NK-92 (cell line): ENCODE data around the gene BIN1.
"Not testable (repeated sequence)": the region's sequence is repeated elsewhere in the genome, so short reads cannot be mapped to it uniquely, and the experiment has no call there.

Experiments used
- DNase-seq: peaks from one replicate; lab custom pipeline; 2025; ENCODE audit not compliant: unreplicated experiment; lab: John Stamatoyannopoulos, UW

BIN1 gene

DNA sequence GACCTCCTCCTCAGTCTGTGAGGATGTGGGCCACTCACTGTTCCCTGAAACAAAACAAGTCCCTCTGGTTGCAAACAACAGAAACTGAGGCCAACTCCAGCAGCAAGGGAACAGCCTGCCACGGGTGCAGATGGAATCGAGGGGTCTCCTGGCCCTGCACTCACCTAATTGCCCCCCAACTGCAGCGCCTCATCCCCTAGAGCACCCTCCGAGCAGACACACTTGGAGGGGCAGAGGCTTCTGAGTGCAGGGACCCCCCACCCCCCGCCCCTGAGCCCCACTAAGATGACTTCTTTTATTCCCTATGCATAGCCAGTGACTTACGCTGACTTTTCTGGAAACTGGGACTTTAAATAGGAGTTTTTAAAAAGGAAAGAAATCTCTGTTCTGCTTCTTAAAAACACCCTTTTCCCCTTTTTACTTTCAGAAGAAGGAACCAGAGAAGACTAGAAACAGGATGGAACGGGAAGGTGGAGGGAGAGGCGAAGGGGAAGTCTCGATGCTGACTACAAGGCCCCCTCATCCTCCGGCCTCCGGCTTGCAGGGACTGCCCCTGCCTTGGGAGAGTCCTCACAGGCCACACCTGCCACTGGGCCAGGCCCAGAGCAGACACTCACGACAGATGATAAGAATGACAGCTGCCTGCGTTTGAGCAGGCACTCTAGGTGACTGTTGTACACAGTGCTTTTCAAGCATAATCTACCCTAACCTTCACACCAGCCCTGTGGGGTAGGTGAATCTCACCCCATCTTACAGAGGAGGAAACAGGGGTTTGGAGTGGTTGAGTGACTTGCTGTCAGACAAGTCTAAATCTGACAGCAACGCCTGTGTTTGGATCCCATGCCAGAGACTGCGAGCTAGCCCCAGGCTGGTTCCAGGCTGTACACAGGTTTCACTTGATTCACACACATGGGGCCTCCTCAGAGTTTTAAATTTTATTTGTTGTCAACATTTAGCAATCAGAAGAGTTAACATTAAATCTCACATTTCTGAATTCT is 28.2 kb upstream of the BIN1 start:
- DNase-seq = no peak

DNA sequence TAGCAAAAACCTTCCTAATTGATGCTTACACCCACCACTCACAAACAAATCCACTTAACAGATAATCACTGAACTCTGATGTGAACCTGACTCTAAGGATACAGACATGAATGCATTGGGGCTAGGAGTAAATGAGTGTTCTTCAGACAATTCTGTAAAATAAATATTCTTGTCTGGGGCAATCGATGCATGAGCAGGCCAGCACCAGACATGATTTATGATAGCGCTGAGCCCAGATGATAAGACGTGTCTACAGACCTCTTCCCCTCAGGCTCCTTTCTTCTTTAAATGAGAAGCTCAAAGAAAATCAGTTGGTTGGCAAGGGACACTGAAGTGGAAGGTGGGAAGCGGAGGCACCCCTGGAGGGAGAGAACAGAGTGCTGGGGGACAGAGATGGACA is 27.3 kb upstream of the BIN1 start:
- no peak for DNase-seq

DNA sequence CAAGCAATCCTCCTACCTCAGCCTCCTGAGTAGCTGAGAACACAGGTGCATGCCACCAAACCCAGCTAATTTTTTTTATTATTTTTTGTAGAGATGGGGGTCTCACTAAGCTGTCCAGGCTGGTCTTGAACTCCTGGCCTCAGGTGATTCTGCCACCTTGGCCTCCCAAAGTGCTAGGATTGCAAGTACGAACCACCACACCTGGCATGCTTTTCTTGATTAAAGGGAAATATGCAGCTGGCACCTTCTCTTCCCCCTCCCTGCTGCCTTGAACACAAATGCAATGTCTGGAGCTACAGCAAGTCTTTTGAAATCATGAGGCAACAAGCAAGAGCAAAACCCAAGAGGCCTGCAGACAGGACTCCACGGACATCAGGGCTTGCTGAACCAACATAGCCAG is 26.8 kb upstream of the BIN1 start:
- DNase-seq = no peak

DNA sequence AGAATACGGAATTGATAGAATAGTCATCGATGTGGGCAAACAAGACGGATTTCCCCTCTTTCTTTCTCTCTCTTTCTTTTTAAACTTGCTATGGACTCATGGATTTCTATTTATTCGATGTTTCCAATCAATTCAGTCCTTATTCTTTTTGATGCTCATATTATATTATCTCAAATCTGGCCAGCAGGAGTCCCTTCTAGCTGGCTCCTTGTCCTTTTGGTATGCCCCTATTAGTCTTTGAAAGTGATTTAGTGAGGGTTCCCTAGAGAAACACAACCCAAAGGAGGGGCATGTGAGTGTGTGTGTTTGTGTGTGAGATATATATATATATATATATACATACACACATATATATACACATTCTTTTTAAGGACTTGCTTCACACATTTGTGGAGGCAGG is 23.5 kb upstream of the BIN1 start:
- no peak for DNase-seq

DNA sequence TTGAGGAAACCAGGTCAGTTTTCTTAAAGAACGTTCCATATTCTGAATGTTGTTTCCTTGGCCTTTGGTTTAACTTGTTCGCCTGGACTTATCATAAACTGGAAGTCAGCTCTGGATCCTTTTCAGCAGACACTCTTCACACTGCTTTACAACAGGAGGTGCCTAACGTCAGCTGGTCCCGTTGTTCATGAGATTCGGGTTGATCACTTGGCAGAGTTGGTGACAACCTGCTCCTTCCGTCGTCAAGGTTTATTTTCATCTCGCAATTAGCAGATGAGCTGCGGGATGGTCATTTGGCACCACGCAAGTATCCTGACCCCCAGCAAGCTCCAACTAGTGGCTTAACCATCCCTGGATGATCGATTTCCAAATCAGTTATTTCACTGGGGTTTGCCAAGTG is 23.0 kb upstream of the BIN1 start:
- no peak for DNase-seq

DNA sequence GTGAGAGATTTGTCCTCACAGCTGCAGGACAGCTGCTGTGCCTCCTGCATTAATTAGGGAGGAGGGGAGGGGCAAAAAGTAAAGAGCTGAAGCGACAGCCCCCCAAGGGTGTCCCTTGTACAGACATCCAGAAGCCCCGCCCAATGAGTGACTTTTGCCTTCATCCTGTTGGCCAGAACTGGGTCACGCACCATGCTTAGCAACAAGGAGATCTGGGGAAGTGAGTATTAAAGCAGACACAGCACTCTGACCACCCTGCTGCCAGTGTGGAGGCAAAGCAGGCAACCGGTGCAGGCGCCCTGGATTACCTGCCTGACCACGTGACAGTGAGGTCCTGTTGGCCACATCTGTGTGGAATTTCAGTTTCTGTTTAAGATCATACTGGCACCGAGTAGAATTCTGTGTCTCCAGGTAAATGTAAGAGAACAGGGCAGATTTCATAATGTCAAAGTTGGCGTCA is 21.5 kb upstream of the BIN1 start:
- DNase-seq = no peak

GRCh38 chr2:127125821-127126220 is 18.9 kb upstream of the BIN1 start:
- DNase-seq = no peak

DNA sequence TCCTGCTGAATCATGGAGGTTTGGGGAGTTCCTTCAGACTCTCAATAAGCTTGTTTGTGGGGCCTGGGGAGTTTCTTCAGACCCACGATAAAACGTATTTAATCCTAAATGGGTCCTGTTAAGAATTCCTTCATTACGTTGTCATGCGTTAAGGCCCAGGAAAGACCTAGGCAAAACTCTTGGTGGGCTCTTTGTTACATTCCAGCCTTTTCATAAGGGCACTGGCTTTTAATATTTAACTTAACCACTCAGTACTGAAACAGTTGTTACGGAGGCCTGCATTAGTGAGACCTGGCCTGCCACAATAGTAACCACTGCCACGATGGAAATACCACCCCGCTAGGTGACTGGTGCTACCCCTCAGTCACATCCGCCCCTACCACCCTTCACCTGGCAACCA is 17.5 kb upstream of the BIN1 start:
- DNase-seq = no peak

DNA sequence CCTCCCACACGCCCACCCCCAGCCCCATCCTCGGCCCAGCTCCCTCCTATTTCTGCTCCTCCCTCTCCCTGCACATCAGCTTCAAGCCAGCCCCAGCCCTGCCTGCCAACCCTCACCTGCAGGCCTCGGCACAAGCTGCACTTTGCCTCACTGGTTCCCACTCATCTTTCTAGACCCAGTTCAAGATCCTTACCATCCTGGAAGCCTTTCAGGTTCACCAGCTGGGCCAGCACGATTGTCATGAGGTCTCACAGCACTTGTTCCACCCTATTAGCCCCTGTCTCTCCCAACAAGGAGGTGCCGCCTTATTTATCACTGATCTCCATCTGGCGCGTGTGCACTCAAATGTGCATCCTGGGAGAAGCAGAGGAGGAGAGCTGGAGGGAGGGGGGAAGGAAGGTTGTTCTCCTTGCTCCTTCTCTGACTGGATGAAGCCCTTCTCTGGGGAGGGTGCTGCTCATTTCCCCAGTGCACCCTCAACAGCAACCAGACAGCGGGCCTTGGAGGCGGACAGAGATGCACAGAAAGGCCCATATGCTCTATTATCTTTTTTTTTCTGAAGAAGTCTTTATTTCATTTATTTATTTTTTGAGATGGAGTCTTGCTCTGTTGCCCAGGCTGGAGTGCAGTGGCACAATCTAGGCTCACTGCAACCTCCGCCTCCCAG is 15.5 kb upstream of the BIN1 start:
- DNase-seq = no peak

DNA sequence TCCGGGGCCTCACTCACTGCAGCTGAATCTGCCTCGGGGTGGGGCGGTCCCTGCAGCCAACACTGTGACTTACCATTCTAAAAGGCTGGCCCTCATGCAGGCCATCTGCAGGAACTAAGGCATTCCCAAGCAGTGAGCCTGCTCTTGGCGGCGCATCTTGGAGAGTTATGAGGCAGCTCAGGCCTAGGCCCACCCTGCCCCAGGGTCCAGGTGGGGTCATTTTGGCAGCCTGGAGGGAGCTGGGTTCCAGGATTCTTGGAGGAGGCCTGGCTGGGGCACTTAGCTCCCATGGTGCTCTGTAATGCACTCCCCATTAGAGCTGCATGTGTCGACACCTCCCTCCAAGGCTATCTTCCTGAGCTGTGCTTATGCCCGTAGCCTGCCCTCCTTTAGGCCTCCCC is 14.8 kb upstream of the BIN1 start:
- DNase-seq = no peak

DNA sequence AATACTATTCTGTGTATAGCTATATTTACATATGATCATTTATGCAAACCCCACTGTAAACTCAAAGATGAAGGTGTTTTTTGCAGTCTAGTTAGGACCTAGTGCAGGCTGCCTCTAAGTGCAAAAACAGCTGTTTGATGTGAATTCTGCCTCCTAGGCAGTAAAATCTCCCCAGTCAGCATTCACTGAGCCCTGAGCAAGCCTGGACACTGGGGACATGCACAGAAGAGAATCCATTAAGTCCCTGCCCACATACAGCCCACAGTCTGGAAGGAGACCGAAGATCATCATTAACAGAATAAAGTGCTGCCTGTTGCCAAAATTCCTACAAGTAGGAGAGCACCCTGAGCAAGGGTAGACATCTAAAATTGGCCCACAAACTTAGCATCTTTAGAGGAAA is 14.4 kb upstream of the BIN1 start:
- no peak for DNase-seq

- not testable (repeated sequence) for DNase-seq
These were observed 13.5 kb upstream of the BIN1 start for GRCh38 chr2:127120408-127120807.

- DNase-seq = no peak
These were observed 11.5 kb upstream of the BIN1 start for GRCh38 chr2:127118467-127118866.

DNA sequence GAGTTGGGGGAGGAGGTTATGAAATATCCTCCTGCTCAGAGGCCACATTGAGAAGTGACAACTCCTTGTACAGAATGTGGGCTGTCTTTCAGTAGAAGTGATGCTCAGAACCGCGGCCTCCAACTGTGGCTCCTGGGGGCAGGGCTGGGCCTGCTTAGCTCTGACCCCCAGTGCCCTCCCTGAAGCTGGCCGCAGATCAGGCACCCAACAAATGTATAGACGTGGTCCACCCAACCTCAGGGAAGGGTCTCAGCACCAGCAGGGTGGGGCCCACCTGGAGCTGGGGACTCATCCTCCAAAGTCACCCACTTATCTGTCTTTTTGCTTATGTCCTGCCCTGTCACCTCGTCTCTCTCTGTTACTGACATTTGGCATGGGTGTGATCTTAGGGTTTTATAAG is 11.1 kb upstream of the BIN1 start:
- no peak for DNase-seq

DNA sequence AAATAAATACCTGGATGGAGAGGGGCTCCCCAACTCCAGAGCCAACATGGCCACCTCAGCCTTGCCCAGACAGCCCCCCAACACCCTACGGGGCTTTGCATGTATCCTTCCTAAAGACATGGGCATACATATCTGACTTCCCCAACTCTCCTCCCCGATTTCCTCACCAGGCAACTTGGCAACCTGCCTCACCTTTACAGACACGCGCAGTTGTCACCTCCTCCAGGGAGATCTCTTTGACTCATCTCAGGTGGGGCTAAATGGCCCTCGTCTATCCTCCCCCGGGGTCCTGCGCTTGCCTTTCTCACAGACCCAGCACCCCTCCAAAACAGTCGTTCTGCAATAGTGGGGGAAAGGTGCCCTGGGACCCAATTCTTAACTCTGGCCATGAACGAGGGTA is 10.6 kb upstream of the BIN1 start:
- no peak for DNase-seq

DNA sequence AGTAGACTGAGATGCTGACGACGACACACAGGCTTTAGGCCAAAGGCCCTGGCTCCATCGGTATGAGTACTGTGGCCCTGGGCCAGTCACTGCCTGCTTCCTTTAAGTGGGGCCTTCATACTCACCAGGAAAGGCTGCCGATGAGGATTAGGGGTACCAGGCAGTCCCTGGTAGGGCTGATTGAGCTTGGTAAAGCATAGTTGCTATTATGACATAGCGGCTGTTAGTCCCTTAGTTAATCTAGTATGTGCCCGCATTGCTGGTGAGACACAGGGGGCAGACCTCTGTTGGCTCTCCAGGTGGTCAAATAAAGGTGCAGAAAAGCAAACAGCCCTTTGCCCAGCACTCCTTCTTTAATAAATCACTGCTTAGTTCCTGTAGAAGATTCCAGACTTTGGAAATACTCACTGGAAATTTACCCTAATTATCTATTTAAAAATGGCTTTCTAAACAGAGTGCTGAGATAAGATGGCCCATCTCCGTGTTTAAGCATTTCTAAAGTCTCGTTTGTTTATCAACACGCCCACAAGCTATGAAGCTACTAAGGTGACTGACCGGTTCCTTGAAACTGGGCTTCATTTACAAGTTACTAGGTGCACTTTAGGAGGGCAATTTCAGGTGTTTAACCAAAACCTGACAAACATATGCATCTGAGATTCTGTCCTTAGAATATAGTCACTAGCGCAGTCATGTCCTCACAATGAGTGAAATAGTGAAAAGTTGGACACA is 8.7 kb upstream of the BIN1 start:
- DNase-seq = no peak

DNA sequence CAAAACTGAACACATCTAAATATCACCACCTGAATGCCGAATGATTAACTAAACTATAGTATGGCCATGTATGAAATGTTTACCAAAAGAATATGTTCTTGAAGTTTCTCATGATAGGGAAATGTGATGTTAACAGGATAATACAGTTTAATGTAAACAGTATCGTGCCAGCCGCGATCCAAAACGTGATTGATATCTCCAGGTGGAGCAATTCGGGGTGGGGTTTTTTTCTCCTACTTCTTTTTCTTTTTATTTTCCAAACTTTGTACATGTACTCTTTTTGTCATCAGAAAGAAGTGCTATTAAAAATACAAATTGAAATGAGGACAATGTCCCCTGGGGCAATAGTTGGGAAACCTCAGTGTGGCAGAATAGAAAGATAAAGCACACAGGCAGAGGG is 4.0 kb upstream of the BIN1 start:
- no peak for DNase-seq

DNA sequence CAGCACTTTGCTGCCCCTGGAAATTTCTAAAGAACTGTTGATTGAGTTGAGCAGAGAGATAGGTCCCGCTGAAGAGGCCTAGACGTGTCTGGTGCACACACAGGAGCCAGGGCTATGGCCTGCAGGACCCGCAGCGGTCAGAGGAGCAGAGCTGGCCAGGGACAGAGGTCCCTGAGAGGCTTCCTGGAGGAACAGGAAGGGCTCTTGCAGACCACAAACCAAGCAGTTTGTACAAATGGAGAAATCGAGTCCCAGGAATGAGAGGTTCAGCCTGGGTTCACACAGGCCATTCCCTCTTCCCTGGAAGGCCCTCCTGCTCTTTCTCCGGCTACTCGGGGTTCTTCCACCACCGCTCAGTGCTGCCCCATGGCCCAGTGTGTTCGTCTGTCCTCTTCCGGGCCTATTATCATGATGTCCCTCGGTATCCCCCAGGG is 1.2 kb upstream of the BIN1 start:
- no peak for DNase-seq

- DNase-seq = no peak
These were observed 657 bp upstream of the BIN1 start for GRCh38 chr2:127107622-127107999.

DNA sequence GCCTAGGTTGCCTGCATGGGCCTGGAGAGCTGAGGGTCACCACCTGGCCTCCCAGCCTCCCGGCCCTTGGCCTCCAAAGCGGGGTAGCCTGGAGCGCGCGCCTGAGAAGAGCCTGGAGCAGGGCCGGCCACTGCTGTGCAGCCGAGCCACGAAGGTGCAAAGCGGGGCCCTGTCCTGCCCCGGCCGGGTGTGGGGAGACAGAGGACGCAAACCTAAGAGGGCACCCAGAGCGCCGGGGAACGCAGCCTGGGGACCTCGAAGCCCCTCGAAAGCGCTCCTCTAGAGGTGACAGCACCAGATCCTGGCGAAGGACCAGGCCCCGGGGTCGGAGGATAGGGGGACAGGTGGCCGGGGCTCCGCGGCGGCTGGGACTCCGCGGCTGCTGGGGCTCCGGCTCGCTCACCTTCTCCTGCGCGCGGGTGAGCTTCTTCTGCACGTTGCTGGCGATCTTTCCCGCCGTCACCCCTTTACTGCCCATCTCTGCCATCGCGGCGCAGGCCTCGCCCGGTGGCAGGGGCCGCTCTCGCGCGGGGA is 430 bp downstream of the BIN1 start:
- no peak for DNase-seq

- no peak for DNase-seq
These were observed 1.1 kb downstream of the BIN1 start for GRCh38 chr2:127105656-127106456.
